ENCODE measurements around the gene LCE3D.

GRCh38 chr1:152546704-152547103 is 33.6 kb downstream of the LCE3D start:
- TF ChIP-seq EZH2phosphoT487 (IDR thresholded peaks at IDR 0.05; ENCODE audit: insufficient read depth, low read depth) (no peak), EZH2 (IDR thresholded peaks at IDR 0.05; ENCODE audit: insufficient read depth, poor library complexity, severe bottlenecking) (no peak)

Data from GM23248 (cell line).